ENCODE results near the gene MYRF. TPM values are rescaled to one million over a fixed set of nuclear protein-coding genes. Genes with fewer than 3 reads are reported as not detected.

Gene MYRF
- total RNA-seq, 2 experiments from 2014 or later, result 0.91 to 1.0 TPM

- ChIA-PET POLR2A (no interaction called here), CTCF (no interaction called here)
Measured at GRCh38 chr11:61717286-61718033, 35.0 kb upstream of the MYRF start.

- ChIA-PET POLR2A (no interaction called here), CTCF (no interaction called here)
Measured at GRCh38 chr11:61718046-61718531, 34.3 kb upstream of the MYRF start.

GRCh38 chr11:61718621-61719302 is 33.7 kb upstream of the MYRF start:
- ChIA-PET CTCF (interaction anchor here (1.0 kb wide), 1 partner anchor 15 kb away, joined by 4 read pairs; no protein-coding TSS in a partner anchor), POLR2A (no interaction called here)

- CTCF ChIA-PET, result interaction anchor here (1.0 kb wide), 1 partner anchor 13 kb away, joined by 4 read pairs; no protein-coding TSS in a partner anchor
- POLR2A ChIA-PET, result no interaction called here
Measured at GRCh38 chr11:61719978-61720377, 32.5 kb upstream of the MYRF start.

DNA sequence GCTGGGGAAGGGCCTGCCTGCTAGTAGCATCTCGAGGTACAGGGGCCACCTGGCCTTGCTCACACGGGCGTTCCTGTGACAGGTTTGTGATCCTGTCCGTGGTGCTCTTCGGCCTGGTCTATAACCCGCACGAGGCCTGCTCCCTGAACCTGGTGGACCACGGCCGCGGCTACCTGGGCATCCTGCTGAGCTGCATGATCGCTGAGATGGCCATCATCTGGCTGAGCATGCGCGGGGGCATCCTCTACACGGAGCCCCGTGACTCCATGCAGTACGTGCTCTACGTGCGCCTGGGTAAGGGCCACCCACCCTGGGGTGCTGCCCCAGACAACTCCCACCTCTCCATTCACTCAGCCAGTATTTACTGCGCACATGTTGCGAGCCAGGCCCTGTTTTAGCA is 31.8 kb upstream of the MYRF start:
- POLR2A ChIA-PET, result no interaction called here
- CTCF ChIA-PET, result interaction anchor here (0.7 to 0.8 kb wide), 2 partner anchors 39 to 145 kb away, joined by 3 read pairs; no protein-coding TSS in a partner anchor

DNA sequence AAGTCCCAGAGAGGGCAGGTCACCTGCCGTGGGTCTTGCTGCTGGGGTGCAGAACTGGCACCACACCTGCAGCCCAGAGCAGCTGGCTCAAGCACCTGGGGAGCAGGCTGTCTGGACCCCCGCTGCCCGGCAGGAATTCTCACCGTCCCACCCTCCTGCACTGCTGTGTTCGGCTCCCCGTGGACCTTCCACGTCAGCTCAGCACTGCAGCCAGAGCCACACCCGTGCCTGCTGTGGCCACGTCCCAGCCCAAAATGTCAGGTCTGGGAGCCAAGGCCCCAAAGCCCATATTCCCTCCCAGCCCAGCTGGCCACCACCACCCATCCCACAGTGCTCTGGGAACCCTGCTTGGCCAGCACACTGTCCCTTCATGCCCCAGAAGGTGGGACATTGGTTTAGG is 28.0 kb upstream of the MYRF start:
- POLR2A ChIA-PET, result no interaction called here
- CTCF ChIA-PET, result no interaction called here

DNA sequence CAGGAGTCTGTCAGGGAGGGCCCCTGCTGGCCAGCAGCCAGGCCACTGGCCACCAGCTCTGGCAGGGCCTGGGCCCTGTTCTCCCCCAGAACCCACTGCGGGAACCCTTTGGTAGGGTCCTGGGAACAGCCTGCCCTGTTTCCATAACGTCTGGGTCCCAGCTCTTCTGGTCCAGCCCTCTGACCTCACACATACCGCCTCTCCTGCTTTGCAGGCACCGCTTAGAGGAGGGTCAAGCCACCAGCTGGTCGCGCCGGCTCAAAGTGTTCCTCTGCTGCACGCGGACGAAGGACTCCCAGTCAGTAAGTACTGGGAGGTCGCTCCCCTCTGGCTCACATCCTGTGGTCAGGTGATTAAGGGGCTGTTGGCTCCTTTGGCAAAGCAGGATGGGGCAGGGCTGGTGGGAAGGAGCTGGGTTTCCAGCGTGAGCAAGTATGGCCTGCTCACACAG is 26.6 kb upstream of the MYRF start:
- ChIA-PET CTCF (no interaction called here), POLR2A (no interaction called here)

DNA sequence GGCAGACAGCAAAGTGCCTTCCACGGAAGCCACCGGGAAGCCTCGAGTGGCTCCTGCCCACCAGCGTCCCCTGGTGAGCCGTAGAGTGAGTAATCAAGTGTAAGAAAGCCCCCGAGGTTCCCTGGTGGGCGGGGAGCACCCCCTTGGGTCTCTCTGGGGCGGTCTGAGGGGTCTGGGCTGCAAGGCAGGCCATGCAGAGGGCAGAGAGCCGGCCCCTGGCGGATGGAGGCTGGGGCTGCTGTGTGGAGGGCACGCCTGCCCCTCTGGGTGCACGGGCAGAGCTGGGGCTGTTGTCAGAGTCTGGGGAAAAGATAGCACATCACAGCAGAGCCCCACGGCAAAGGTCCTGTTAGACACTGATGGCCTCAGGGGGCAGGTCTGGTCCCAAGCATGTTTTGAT is 25.7 kb upstream of the MYRF start:
- ChIA-PET POLR2A (no interaction called here), CTCF (no interaction called here)

GRCh38 chr11:61727401-61727811 is 25.0 kb upstream of the MYRF start:
- ChIA-PET POLR2A (no interaction called here), CTCF (no interaction called here)

DNA sequence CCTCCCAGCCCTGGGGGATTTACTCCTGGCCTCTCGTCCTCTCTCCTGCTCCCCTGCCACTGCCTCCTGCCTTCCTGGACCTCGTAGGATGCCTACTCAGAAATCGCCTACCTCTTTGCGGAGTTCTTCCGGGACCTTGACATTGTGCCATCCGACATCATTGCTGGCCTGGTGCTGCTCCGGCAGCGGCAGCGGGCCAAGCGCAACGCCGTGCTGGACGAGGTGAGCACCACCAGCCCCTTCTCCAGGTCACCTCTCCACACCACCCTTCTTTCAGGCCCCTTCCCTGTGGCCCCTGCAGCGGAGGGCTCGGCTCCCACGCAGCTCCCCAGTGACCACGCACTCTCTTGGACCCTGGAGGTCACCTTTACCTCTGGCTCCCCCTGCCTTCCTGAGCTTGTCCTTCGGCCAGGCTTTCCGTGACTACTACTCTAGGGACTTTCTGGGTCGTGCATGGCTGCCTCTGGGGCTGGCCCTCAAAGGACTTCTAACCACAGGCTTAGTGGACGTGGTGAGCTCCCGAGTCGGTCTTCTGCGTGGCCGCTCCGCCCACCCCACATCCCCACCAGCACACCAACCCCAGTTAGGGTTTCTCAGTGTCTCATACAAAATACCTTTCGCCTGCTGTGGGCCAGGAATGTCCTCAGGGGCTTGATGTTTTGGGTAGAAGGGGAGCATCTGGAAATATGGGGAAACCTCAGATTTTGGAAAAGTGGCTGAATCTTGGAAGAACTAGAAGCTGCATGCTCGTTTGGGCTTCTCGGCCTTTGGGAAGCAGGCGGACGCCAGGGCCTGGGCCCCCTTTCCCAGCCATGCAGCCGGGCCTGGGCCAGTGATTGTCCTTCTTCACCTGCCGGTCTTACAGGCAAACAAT is 24.1 kb upstream of the MYRF start:
- POLR2A ChIA-PET, result no interaction called here
- CTCF ChIA-PET, result interaction anchor here (1.2 kb wide), 1 partner anchor 21 kb away, joined by 3 read pairs; no protein-coding TSS in a partner anchor

DNA sequence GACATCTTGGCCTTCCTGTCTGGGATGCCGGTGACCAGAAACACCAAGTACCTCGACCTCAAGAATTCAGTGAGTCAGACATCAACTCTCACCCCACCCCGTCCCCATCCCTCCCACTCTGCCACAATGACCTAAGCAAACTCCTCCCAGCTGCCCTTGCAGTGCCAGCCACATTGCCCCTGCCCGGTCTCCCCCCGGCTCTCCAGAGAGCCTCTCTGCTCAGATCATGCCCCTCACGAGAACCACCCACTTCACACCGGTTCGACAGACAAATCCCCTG is 23.6 kb upstream of the MYRF start:
- POLR2A ChIA-PET, result no interaction called here
- CTCF ChIA-PET, result interaction anchor here (0.6 to 1.2 kb wide), 2 partner anchors 20 to 37 kb away, joined by 3 to 5 read pairs; no protein-coding TSS in a partner anchor

- ChIA-PET POLR2A (interaction anchor here (0.7 kb wide), 1 partner anchor 291 kb away, joined by 3 read pairs; no protein-coding TSS in a partner anchor), CTCF (interaction anchor here (1.4 kb wide), 1 partner anchor 169 kb away, joined by 3 read pairs; no protein-coding TSS in a partner anchor)
Measured at GRCh38 chr11:61730240-61730994, 22.0 kb upstream of the MYRF start.

- ChIA-PET POLR2A (no interaction called here), CTCF (no interaction called here)
Measured at GRCh38 chr11:61731211-61731951, 21.1 kb upstream of the MYRF start.

GRCh38 chr11:61731952-61732675 is 20.3 kb upstream of the MYRF start:
- POLR2A ChIA-PET, result no interaction called here
- CTCF ChIA-PET, result no interaction called here

- ChIA-PET POLR2A (interaction anchor here (0.5 kb wide), 1 partner anchor 40 kb away, joined by 9 read pairs; no protein-coding TSS in a partner anchor), CTCF (interaction anchor here (1.1 to 2.2 kb wide), 13 partner anchors 13 to 215 kb away, joined by 3 to 14 read pairs (median 4); partner anchors contain the start of gene DAGLA)
Measured at GRCh38 chr11:61732705-61733104, 19.7 kb upstream of the MYRF start.

DNA sequence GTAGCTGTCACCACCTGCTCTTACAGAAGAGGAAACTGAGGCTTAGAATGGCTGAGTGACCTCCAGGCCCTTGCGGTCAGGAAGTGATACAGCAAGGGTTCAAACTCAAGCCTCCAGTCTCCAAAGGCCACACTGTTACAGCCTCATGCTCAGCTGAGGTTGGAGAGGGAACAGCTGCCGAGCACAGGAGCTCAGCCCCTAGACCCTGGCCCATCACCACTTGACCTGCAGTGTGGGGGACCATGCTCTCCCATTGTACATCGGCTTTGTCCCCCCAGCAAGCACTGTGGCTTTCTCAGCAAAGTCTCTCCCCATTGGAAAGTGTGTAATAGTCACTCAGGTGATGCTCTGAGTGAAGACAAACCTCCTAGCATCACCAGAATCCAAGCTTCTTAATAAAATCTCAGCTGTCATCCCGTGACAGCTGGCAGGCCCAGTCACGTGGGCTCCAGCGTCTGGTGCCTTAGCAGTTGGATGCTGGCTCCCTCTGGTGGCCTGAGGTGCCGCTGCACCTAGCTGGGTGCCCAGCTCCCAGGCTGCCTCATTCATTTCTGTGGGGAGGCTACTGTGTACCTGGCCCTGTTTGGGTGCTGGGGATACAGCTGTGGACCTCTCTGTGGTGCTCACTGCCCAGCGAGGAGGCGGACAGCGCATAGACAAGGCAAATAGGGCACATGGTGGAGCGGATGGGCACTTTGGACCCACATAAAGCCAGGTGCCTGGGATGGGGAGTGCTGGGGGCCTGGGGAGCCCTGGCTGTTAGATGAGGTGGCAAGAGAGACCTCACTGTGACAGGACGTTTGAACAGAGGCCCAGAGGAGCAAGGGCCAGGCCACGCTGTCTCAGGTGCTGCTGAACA is 19.1 kb upstream of the MYRF start:
- ChIA-PET CTCF (interaction anchor here (0.5 to 2.2 kb wide), 21 partner anchors 10 to 216 kb away, joined by 3 to 14 read pairs (median 4); partner anchors contain the start of gene DAGLA), POLR2A (interaction anchor here (0.5 to 0.6 kb wide), 2 partner anchors 40 to 994 kb away, joined by 3 to 9 read pairs; no protein-coding TSS in a partner anchor)

- ChIA-PET CTCF (interaction anchor here (0.6 to 2.2 kb wide), 2 partner anchors 69 to 96 kb away, joined by 3 to 5 read pairs; no protein-coding TSS in a partner anchor), POLR2A (no interaction called here)
Measured at GRCh38 chr11:61734767-61735166, 17.7 kb upstream of the MYRF start.
